WTC11 (cell line): Measurements from ENCODE around the gene ZPR1.

Experiments
- CTCF ChIP-seq: fragments of 200-600 bp; IDR thresholded peaks from 2 replicates; pipeline ENCODE4 v1.8.0; 2022; ENCODE audit warnings: antibody characterized with exemption
- E2F1 ChIP-seq: sonication (generic); formaldehyde crosslinking; IDR thresholded peaks from 2 replicates; pipeline ENCODE4 v1.8.0; 2022; ENCODE audit warnings: mild to moderate bottlenecking, missing genetic modification reagents
- ESRRA ChIP-seq: sonication (generic); formaldehyde crosslinking; IDR thresholded peaks from 2 replicates; pipeline ENCODE4 v1.8.1; 2022; ENCODE audit warnings: mild to moderate bottlenecking, missing genetic modification reagents, borderline replicate concordance
- FOXK1 ChIP-seq: sonication (generic); formaldehyde crosslinking; IDR thresholded peaks from 2 replicates; pipeline ENCODE4 v1.8.0; 2022; ENCODE audit warnings: mild to moderate bottlenecking, moderate library complexity, missing genetic modification reagents
- JUN ChIP-seq: sonication (generic); formaldehyde crosslinking; IDR thresholded peaks from 2 replicates; pipeline ENCODE4 v1.8.0; 2023; ENCODE audit warnings: mild to moderate bottlenecking, missing genetic modification reagents
- MYBL2 ChIP-seq: sonication (generic); formaldehyde crosslinking; IDR thresholded peaks from 2 replicates; pipeline ENCODE4 v1.8.1; 2023; ENCODE audit warnings: mild to moderate bottlenecking, moderate library complexity, missing genetic modification reagents
- ZBTB43 ChIP-seq: sonication (generic); formaldehyde crosslinking; IDR thresholded peaks from 2 replicates; pipeline ENCODE4 v1.8.1; 2023; ENCODE audit warnings: mild to moderate bottlenecking, missing genetic modification reagents
- ZNF121 ChIP-seq: sonication (generic); formaldehyde crosslinking; IDR thresholded peaks from 2 replicates; pipeline ENCODE4 v1.8.0; 2023; ENCODE audit warnings: missing genetic modification reagents
- TF ChIP-seq, protein P1 (sequence below): sonication (generic); formaldehyde crosslinking; IDR thresholded peaks from 2 replicates; pipeline ENCODE4 v1.8.1; 2023; ENCODE audit warnings: mild to moderate bottlenecking, missing genetic modification reagents, moderate library complexity

- no peak for TF ChIP-seq E2F1 (CRISPR knock-in tag)
- TF ChIP-seq, protein P1, sequence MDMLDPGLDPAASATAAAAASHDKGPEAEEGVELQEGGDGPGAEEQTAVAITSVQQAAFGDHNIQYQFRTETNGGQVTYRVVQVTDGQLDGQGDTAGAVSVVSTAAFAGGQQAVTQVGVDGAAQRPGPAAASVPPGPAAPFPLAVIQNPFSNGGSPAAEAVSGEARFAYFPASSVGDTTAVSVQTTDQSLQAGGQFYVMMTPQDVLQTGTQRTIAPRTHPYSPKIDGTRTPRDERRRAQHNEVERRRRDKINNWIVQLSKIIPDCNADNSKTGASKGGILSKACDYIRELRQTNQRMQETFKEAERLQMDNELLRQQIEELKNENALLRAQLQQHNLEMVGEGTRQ (CRISPR knock-in tag) = no peak
- no peak for TF ChIP-seq FOXK1 (CRISPR knock-in tag)
- TF ChIP-seq CTCF = no peak
- TF ChIP-seq MYBL2 (CRISPR knock-in tag) = no peak
- no peak for TF ChIP-seq ZNF121 (CRISPR knock-in tag)
- no peak for TF ChIP-seq ESRRA (CRISPR knock-in tag)
- TF ChIP-seq ZBTB43 (CRISPR knock-in tag) = no peak
- no peak for TF ChIP-seq JUN
Measured at GRCh38 chr11:116831790-116832349, 44.0 kb upstream of the ZPR1 start.
